SJCRH30 (cell line): Measurements from ENCODE around the gene TEDDM1. TPM values are rescaled to one million over a fixed set of nuclear protein-coding genes. Genes with fewer than 3 reads are reported as not detected.
A peak's percentile ranks its signal among the peaks of the same experiment; 100 is the strongest.
"Not testable (repeated sequence)": the region's sequence is repeated elsewhere in the genome, so short reads cannot be mapped to it uniquely, and the experiment has no call there.

Experiments used
- DNase-seq, 2 experiments: peaks; one replicate each; pipeline ENCODE4 v3.0.0-alpha.2; 2015 to 2020
- H3K27ac ChIP-seq: fragments of 250-450 bp; sonication (Bioruptor Pico); 2 replicates; pipeline ENCODE4 v1.5.1; 2020; ENCODE audit warnings: mild to moderate bottlenecking, moderate library complexity
- H3K27me3 ChIP-seq: fragments of 250-450 bp; sonication (Bioruptor Pico); 2 replicates; pipeline ENCODE4 v1.5.1; 2020; ENCODE audit warnings: mild to moderate bottlenecking, moderate library complexity
- H3K36me3 ChIP-seq: fragments of 250-450 bp; sonication (Bioruptor Pico); 2 replicates; pipeline ENCODE4 v1.5.1; 2020; ENCODE audit warnings: mild to moderate bottlenecking, moderate library complexity
- H3K4me1 ChIP-seq: fragments of 250-450 bp; sonication (Bioruptor Pico); 2 replicates; pipeline ENCODE4 v1.5.1; 2020; ENCODE audit warnings: mild to moderate bottlenecking, moderate library complexity
- H3K4me3 ChIP-seq: fragments of 250-450 bp; sonication (Bioruptor Pico); 2 replicates; pipeline ENCODE4 v1.5.1; 2020; ENCODE audit warnings: mild to moderate bottlenecking, moderate library complexity
- H3K9me3 ChIP-seq: fragments of 250-450 bp; sonication (Bioruptor Pico); replicated peaks from 2 replicates; pipeline ENCODE4 v1.5.1; 2020; ENCODE audit warnings: mild to moderate bottlenecking, moderate library complexity
- total RNA-seq: library from RNA; depleted of rRNA; stranded (reverse); fragments of >200 nt; shearing (Covaris generic); gene quantifications from 2 replicates; pipeline ENCODE4 v1.2.3, GENCODE V29; 2014

The TEDDM1 gene
- total RNA-seq, 1 experiment from 2014 or later = not detected

DNA sequence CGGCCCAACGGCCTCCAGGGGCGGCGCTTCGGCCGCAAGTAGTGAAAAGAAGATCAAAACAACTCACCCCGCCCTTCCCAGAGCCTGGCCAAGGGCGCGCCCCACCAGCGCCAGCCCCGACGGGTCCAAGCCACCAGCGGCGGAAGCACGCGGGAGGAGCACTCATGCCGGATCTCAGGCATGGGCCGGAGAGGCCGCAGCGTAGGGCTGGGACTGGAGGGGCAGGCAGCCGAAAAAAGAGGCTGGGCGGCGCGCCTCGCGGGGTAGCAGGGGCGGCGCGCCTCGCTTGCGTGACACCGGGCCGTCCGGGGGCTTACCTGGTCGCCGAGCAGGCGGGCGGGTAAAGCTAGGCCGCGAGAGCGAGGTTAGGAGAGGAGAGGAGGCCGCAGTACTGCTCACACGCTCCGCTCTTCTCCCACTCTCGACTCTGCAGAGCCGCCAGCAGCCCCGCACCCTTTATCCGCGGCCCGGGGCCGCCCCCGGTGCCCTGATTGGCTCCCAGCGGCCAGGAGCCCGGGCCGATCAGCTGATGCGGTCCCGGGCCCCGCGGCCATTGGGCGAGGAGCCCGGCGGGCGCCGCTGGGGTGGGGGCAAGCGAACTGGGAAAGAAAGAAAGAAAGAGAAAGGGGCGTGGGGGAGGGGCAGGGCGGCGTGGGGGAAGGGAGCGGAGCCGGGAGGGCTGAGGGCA lies 9.0 kb downstream of the TEDDM1 start, which contains the start of gene GLUL:
Gene GLUL (minus strand): TSS at position 429 of the 688 bp plus-strand sequence. CDS start 3,053 bp downstream, outside the sequence.
- Histone ChIP-seq H3K27me3 (no peaks in the 10 kb centered on the region), H3K4me3 (peak within 1 kb of the TSS; percentile 89), H3K36me3 (peaks cover 20% of the 10 kb centered on the region), H3K27ac (peak within 1 kb of the TSS; percentile 93), H3K9me3 (no peaks in the 10 kb centered on the region), H3K4me1 (no peaks in the 10 kb centered on the region)
- DNase-seq = peak; percentile 92 to 93

DNA sequence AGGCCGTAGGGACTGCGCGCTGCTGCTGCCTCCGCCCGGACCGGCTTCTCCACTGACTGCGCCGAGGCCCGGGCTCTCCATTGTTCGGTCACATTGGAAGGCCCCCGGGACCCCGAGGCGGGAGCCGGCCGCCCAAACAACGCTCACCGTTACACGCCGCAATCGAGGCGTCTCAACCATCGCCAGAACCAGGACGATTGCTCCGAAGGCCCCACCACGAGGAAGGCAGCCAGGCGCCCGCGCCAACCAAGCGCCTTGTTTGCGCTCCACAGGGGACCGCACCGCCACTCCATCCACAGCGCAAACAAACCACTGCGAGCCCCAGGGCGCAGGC lies 9.5 kb downstream of the TEDDM1 start:
- H3K4me3 ChIP-seq = peak overlapping the region; percentile 89
- DNase-seq = no peak
- H3K36me3 ChIP-seq = peaks cover 26% of the 10 kb centered on the region
- peak overlapping the region; percentile 93 for H3K27ac ChIP-seq
- no peaks in the 10 kb centered on the region for H3K27me3 ChIP-seq
- no peaks in the 10 kb centered on the region for H3K4me1 ChIP-seq
- no peaks in the 10 kb centered on the region for H3K9me3 ChIP-seq

DNA sequence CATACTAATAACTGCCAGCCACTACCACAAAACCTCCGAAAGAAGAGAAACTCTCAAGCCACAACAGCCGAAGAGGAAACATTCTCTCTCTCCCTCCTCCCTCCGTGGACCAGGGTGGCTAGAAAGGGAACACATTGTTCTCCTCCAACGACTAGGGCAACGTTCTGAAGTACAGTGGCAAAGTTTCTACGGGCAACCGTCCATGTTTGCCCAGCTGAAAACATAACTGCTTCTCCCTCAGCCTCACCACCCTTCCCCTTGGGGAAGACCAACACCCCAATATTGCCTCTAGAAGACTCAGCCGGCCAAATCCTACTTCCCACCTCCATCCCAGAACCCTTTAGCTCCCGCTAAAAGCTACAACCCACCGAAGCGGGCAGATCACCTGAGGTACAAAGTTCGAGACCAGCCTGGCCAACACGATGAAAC lies 10.8 kb downstream of the TEDDM1 start:
- no peak overlapping the region for H3K27ac ChIP-seq
- H3K27me3 ChIP-seq = no peaks in the 10 kb centered on the region
- no peaks in the 10 kb centered on the region for H3K4me1 ChIP-seq
- H3K4me3 ChIP-seq = peak overlapping the region; percentile 89
- peaks cover 38% of the 10 kb centered on the region for H3K36me3 ChIP-seq
- H3K9me3 ChIP-seq = no peaks in the 10 kb centered on the region
- DNase-seq = peak in 1 of 2 experiments; percentile 23

DNA sequence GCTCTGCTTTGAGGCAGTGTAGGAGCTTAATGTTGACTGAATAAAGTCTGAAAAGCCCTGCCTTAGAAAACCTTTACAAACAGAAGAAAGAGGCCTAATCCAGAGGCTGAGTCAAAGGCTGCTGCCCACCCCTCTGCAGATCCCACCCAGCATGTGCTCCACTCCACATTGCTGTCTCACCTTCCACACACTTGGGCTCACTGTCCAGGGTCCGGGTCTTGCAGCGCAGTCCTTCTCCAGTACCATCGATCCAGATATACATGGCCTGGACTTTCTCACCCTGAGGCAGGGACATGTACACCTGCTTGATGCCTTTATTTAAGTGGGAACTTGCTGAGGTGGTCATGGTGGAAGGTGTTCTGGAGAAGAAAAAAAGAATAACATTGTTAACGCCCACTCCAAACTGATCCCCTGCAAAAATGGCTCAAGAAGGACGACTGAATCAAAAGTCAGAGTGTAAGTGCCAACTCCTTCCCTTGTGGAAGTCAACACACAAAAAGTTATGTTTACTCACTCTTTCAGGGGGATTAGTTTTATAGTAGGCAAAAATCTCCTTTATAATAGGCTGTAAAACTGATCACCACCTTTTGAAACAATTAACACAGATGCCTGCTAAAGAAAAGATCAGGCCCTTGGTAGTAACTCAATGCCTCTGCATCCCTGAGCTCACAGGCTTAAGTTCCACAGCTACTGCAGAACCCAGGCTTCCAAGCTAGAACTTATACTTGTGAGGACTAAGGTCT lies 11.9 kb downstream of the TEDDM1 start:
- no peak for DNase-seq
- Histone ChIP-seq H3K27me3 (no peaks in the 10 kb centered on the region), H3K4me3 (no peak overlapping the region), H3K36me3 (peaks cover 46% of the 10 kb centered on the region), H3K9me3 (no peaks in the 10 kb centered on the region), H3K27ac (no peak overlapping the region), H3K4me1 (no peaks in the 10 kb centered on the region)

DNA sequence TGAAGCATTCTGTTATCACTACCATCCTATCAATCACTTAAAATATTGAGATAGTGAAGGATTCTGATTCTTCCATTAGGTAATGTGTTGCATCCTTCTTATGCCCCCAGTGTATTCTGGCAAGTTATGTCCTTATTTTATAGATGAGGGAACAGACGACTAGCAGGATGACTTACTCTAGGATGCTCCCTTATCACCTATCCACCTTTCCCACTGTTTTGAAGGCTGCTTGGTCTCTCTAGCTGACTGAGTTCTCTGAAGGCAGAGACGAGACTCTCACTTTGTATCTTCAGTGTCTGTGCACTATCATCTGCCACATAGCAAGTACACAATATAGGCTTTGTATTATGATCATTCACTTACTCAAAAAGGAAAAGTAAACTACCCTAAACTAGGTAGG lies 12.9 kb downstream of the TEDDM1 start:
- DNase-seq = no peak
- Histone ChIP-seq H3K4me1 (no peaks in the 10 kb centered on the region), H3K9me3 (no peaks in the 10 kb centered on the region), H3K27ac (no peak overlapping the region), H3K36me3 (peaks cover 56% of the 10 kb centered on the region), H3K4me3 (no peak overlapping the region), H3K27me3 (no peaks in the 10 kb centered on the region)

DNA sequence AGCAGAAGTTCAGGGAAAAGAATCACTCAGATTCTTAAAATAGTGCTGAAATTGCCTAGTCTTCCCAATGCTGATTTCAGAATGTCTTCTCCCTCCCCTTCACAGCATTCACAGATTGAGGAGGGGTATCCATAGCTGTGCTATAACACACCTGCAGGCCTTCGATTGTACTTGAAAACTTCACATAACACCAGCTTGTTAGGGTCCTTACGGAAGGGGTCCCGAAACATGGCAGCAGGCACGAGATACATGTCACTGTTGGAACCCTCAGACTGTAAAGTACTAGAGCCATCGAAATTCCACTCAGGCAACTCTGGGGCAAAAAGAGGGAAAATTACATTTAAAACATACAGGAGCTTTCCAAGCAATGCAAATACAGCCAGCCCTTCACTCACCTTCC lies 13.5 kb downstream of the TEDDM1 start:
- no peak overlapping the region for H3K4me3 ChIP-seq
- no peak overlapping the region for H3K27ac ChIP-seq
- H3K36me3 ChIP-seq = peaks cover 62% of the 10 kb centered on the region
- DNase-seq = no peak
- H3K9me3 ChIP-seq = no peaks in the 10 kb centered on the region
- no peaks in the 10 kb centered on the region for H3K27me3 ChIP-seq
- no peaks in the 10 kb centered on the region for H3K4me1 ChIP-seq

DNA sequence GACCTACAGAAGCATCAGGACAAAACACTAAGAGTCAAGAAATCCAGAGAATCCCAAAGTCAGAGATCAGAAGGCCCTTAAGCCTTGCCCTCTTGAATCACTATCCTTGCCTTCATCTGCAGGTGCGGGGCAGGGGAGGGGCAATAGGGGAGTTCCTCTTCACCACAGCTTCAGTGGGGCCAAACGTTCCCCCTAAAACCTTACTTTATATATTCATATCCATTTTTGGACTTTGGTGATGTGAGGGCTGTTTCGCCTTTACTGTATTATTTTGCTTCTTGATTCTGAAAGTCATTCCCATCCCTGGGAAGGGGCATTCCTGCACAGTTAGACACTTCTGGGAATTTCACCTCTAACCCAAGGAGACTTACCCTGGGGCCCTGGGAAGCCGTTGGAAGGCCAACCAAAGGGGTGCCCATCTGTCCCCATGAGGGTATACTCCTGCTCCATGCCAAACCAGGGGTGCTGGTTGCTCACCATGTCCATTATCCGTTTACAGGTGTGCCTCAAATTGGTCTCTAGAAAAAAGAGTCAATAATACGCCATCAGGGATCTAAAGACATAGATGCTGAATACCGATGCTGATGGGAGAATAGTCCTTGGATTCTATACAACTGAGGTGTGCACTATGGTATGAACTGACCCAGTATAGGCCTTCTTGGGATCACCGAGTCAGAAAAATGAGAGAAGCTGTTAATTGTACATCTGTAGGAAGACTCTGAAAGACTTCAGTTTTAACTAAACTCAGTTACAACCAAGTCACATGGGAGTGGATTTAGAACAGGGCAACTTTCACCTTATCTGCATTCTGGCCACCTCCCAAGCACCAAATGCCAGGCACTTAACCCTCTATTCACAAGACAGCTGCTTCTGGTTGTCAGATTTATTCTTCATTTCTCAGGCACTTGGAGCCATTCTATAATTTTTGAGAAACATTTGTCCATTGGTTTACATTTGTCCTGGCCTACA lies 14.3 kb downstream of the TEDDM1 start:
- H3K27ac ChIP-seq = no peak overlapping the region
- H3K27me3 ChIP-seq = no peaks in the 10 kb centered on the region
- no peak for DNase-seq
- H3K36me3 ChIP-seq = peaks cover 70% of the 10 kb centered on the region
- H3K9me3 ChIP-seq = no peaks in the 10 kb centered on the region
- H3K4me1 ChIP-seq = no peaks in the 10 kb centered on the region
- H3K4me3 ChIP-seq = no peak overlapping the region

DNA sequence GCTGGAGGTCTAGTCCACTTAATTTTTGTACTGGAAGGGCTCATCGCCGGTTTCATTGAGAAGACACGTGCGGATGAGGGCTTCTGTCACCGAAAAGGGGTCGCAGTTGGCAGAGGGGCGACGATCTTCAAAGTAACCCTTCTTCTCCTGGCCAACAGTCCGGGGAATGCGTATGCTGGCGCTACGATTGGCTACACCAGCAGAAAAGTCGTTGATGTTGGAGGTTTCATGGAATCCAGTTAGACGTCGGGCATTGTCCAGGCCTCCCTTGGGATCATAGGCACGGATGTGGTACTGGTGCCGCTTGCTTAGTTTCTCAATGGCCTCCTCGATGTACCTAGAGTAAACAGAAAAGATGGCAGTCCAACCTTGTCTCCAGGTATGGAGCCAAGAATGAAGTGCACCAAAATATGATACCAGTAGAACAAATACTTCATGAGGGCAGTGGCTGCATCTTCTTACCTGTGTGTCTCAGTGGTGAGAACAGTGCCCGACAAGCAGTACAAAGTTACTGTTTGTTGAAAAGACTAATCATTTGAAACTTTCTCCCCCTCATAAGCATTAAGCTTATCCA lies 16.0 kb downstream of the TEDDM1 start:
- H3K4me3 ChIP-seq = no peak overlapping the region
- no peaks in the 10 kb centered on the region for H3K27me3 ChIP-seq
- no peaks in the 10 kb centered on the region for H3K4me1 ChIP-seq
- no peak overlapping the region for H3K27ac ChIP-seq
- H3K9me3 ChIP-seq = no peaks in the 10 kb centered on the region
- H3K36me3 ChIP-seq = peaks cover 70% of the 10 kb centered on the region
- no peak for DNase-seq

DNA sequence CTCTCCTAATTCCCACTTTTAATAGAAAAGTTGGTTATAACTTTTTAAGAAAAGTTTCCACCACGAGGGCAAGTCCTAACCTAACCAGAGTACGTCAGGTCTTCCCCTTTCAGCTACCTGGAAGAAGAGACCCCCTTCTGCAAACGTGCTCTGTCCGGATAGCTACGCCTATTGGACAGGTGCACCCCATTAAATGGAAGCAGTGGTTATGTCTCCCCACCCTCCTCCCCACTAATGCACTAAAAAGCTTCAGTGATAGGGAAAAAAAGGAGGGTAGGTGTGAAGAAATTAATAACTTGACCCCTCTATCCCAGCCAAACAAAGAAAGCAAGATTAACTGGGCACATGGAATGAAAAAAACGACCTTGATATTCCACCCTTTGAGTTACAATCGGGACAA lies 16.5 kb downstream of the TEDDM1 start:
- H3K4me1 ChIP-seq = no peaks in the 10 kb centered on the region
- no peak overlapping the region for H3K4me3 ChIP-seq
- no peak overlapping the region for H3K27ac ChIP-seq
- peaks cover 70% of the 10 kb centered on the region for H3K36me3 ChIP-seq
- H3K9me3 ChIP-seq = no peaks in the 10 kb centered on the region
- no peaks in the 10 kb centered on the region for H3K27me3 ChIP-seq
- no peak for DNase-seq

DNA sequence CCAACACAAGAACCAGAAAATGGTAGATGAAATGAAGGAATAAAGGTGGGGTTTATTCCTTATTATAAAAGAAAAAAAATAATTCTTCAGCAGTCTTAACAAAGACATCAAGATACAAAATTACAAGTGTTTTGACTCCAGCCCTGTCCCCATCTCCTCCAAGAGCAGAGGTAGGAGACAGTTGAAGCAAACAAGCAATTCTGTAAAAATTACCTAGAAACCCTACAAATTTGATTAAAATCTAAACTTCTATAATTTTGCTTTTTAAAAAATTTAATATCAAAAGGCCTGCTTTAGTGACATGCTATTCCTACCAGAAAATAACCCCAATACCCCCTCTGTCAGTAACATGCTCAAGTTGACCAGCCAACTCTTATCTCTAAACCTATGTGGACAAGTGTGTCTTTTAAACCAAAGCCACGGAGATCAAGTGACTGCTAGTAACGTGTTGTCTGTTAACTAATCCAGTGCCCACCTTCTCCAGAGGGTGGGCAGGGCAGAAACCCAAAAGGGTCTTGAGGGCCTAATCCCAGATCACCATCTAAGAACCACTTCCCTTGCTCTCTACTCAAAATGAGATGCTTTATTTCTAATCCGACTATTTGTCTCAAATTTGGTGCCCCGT lies 17.3 kb downstream of the TEDDM1 start:
- Histone ChIP-seq H3K4me3 (no peak overlapping the region), H3K27me3 (no peaks in the 10 kb centered on the region), H3K36me3 (peaks cover 66% of the 10 kb centered on the region), H3K9me3 (no peaks in the 10 kb centered on the region), H3K4me1 (no peaks in the 10 kb centered on the region), H3K27ac (no peak overlapping the region)
- DNase-seq = no peak

DNA sequence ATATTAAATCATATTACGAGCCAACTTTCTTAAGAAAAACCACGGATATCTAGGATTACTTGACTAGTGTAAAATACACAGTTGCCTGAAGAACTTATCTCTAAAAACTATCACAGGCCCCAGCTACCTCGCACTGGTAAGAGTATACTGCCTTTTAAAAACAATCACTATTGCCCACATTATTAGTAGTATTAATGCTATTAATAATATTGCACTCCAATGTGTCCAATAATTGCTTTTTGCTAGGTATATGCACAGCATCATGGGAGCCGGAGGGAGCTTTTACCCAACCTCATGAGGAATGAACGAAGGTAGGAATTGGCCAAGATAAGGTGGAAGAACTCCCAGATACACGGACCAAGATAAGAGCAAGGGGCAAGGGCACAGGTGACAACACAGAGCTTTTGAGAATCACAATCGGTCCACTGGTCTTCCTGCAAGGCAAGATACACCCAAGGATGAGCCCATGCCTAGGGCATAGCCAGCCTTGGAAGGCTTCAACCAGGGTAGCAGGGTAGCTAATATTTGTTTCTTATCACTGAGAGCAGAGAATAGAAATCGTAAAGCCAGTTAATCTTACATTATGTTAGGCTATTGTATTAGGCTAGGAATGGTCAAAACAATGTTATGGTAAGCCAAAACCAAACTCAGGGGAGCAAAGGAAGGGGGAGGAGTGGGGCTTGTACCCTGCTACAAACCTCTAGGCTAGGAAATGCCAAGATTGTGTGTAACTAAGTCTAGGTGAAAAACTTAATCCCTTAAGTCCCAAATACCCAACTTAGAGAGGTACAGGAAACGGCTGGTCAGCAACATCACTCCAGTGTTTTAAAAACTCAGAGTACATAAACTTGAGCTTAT lies 18.3 kb downstream of the TEDDM1 start:
- Histone ChIP-seq H3K36me3 (peaks cover 56% of the 10 kb centered on the region), H3K4me3 (no peak overlapping the region), H3K27me3 (no peaks in the 10 kb centered on the region), H3K9me3 (no peaks in the 10 kb centered on the region), H3K4me1 (no peaks in the 10 kb centered on the region), H3K27ac (no peak overlapping the region)
- no peak for DNase-seq

DNA sequence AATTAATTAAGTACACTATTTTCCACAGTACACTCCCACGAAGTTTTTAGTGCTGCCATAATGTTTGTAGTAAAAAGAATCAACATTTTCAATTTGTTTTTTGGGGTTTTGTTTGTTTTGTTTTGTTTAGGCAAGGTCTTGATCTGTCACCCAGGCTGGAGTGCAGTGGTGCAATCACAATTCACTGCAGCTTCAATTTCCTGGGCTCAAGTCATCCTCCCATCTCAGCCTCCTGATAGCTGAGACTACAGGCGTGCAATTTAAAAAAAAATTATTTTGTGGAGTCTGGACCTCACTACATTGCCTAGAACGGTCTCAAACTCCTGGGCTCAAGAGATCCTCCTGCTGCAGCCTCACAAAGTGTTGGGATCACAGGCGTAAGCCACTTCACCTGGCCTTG lies 20.3 kb downstream of the TEDDM1 start:
- no peak overlapping the region for H3K27ac ChIP-seq
- no peak for DNase-seq
- H3K9me3 ChIP-seq = no peaks in the 10 kb centered on the region
- no peaks in the 10 kb centered on the region for H3K27me3 ChIP-seq
- H3K4me1 ChIP-seq = no peaks in the 10 kb centered on the region
- H3K36me3 ChIP-seq = peaks cover 36% of the 10 kb centered on the region
- H3K4me3 ChIP-seq = no peak overlapping the region

DNA sequence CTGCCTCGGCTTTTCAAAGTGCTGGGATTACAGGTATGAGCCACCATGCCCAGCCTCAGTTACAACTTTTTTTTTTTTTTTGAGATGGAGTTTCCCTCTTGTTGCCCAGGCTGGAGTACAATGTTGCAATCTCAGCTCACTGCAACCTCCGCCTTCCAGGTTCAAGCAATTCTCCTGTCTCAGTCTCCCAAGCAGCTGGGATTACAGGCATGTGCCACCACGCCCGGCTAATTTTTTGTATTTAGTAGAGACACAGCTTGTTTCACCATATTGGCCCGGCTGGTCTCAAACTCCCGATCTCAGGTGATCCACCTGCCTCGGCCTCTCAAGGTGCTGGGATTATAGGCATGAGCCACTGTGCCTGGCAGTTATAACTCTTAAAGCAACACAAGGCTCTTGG lies 20.7 kb downstream of the TEDDM1 start:
- H3K4me3 ChIP-seq, H3K27me3 ChIP-seq, H3K27ac ChIP-seq: not testable (repeated sequence)

More for the DNA sequence above, 20.7 kb downstream of the TEDDM1 start:
- H3K36me3 ChIP-seq = peaks cover 34% of the 10 kb centered on the region
- H3K9me3 ChIP-seq, DNase-seq, H3K4me1 ChIP-seq: not testable (repeated sequence)
